HG03095 (cell line): ENCODE data around the gene HSF5.
"Not testable (repeated sequence)": the region's sequence is repeated elsewhere in the genome, so short reads cannot be mapped to it uniquely, and the experiment has no call there.

Experiments
- ATAC-seq: cut with Tn5 transposase; IDR thresholded peaks from one replicate; pipeline ENCODE4 v1.9.1; 2021; ENCODE audit warnings: moderate library complexity; ENCODE audit not compliant: unreplicated experiment

Gene HSF5

DNA sequence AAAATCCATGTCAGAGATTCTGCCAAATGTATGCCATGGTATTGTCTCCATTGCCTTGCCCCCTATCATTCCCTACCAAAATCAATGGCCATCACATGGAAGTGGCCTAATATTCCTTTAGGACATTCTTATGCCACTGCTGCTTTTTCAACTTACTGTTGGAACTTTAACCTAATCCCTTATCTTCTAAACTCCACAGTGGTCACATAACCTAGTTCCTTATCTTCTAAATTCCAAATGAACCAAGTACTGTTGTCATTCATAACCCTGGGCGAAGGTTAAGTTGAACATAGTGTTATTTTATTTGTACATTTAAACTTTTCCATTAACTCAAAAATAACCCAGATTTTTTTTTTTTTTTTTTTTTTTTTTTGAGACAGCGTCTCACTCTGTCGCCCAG lies 3.6 kb downstream of the HSF5 start:
- ATAC-seq, result no peak

DNA sequence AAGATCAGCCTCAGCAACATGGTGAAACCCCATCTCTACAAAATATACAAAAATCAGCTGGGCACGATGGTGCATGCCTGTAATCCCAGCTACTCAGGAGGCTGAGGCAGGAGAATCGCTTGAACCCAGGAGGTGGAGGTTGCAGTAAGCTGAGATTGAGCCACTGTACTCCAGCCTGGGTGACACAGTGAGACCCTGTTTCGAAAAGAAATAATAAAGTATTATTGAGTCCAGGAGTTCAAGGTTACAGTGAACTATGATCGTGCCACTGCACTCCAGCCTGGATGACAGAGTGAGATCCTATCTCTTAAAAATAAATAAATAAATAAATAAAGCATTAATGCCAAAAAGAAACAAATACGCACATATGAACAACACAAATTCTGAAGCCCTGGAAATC lies 6.4 kb downstream of the HSF5 start:
- ATAC-seq, result not testable (repeated sequence)

DNA sequence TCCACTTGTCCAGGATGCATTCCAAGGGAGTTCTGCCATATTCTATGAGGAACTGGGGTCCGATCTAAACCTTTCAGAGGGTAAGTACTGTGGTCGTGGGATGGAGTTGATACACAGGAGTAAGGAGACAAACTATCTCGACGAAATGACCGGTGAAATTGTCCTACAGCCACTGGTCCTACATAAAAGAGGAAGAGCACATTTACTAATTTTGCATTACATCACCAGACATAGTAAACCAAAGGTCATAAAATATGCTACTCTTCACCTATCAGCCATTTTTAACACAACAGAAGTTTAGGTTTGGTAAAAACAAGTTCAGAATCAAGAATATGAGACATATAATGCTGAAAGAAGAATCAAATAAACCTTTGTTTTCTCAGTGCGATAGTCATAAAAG lies 8.1 kb downstream of the HSF5 start:
- ATAC-seq, result no peak

DNA sequence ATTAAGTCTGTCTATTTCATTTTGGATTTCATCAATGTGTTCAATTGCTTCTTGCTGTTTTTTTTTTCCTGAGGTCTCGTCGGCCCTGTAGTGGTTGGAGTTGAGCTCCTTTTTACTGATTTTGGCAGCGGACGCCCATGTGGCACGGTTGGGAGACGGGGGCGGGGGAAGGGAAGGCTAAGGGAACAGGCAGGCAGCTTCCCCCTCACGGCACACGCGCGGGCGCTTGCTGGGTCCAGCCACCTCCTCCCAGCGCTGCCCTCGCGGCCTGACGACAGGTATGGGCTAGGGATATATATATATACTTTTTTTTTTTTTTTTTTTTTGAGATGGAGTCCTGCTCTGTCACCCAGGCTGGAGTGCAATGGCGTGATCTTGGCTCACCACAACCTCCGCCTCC lies 11.4 kb downstream of the HSF5 start:
- ATAC-seq, result no peak

DNA sequence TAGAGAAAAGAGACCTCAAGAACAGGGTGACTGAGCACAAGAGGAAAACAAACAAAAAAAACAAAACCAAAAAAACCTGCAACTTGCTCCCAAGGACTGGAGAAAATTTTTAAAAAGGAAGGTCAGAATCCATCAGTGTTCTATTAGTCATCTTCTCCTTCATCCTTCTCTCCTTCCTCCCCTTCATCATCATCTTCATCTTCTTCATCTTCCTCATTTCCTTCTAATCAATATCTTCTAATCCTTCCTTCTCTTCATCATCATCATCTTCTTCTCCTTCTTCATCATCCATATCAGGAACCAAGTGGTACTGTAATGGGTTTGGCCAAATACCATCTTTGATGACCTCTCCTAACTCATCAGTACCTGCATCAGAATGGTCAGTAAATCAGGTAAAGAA lies 12.2 kb downstream of the HSF5 start:
- ATAC-seq, result no peak

DNA sequence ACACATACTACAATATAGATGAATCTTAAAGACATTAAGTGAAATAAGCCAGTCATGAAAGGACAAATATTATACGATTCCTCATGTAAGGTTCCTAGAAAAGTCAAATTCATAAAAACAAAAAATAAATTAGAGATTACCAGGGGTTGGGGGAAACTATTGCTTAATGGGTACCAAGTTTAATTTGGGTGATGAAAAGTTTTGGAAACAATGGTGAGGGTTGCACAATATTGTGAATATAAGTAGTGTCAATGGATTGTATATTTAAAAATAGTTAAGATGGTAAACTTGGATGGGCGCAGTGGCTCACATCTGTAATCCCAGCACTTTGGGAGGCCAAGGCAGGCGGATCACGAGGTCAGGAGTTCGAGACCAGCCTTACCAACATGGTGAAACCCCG lies 17.9 kb downstream of the HSF5 start:
- no peak for ATAC-seq

DNA sequence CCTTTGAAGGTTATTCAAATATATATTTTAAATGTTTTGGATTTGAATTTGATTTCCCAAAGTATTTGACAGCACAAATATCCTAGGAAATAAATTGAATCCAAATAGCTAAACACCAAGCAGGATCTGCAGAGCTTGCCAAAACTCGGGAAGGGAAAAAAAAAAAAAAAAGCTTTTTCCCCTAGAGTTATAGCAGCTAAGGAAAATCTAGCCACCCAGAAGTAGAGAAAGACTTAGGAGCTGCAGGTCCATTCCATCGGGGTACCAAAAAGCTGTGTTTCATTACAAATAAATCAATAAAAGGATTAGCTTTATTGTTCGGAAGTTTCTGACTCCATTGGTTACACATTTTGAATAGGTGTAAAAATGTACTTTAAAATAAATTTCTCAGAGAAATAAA lies 19.3 kb downstream of the HSF5 start:
- no peak for ATAC-seq

DNA sequence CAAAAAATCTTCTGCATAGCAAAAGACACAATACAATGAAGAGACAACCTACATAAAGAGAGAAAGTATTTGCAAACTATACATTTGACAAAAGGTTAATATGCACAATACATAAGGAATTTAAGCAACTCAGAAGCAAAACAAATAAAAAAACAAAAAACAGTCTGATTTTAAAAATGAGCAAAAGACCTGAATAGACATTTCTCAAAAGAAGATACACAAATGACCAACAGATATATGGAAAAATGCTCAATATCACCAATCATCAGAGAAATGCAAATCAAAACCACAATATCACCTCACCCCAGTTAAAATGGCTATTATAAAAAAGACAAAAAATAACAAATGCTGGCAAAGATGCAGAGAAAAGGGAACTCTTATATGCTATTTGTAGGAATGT lies 32.7 kb downstream of the HSF5 start:
- no peak for ATAC-seq

DNA sequence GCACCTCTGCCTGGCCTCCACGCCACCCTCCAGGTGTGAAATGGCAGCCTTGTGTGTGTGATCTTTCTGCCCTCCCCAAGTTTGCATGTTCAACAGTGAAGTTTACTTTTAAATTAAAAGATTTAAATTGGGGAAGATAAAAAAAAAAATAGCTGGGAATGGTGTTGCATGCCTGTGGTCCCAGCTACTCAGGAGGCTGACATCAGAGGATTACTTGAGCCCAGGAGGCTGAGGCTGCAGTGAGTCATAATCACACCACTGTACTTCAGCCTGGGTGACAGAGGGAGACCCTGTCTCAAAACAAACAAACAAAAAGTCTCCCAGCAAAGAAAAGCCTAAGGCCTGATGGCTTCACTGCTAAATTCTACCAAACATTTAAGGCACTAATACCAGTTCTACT lies 35.5 kb downstream of the HSF5 start:
- no peak for ATAC-seq

DNA sequence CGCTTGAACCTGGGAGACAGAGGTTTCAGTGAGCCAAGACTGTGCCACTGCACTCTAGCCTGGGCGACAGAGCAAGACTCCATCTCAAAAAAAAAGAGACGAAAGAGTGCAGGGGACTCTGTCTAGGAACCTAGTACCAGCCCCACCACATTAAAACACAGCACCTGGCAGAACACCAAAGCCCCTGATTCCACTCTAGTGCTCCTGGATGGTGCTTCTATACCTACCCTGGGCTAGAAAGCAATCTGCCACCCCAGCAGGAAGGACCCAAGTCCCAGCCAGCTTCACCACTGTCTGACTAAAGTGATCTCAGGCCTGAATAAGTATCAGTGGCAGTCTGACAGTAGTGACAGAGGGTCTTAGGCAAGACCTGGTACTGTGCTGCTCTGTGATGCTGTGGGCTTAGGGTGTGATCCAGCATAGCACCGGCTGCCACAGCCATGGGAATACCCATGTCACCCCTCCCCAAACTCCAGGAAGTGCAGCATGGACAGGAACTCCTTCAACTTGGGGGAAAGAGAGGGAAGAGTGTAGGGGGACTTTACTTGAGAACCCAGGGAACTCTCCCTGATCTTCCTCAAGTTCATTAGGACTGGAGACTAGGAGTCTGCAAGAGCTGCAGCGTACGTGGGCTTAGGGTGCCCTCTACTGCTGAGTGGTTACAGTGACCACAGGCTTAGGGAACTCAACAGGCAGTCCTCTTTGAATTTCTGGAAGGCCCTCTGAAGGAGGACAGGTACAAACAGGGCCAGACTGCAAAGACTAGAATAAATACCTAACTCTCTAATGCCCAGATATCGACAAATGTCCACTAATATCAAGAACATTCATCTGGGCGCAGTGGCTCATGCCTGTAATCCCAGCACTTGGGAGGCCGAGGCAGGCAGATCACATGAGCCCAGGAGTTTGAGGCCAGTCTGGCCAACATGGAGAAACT lies 40.9 kb downstream of the HSF5 start:
- no peak for ATAC-seq

DNA sequence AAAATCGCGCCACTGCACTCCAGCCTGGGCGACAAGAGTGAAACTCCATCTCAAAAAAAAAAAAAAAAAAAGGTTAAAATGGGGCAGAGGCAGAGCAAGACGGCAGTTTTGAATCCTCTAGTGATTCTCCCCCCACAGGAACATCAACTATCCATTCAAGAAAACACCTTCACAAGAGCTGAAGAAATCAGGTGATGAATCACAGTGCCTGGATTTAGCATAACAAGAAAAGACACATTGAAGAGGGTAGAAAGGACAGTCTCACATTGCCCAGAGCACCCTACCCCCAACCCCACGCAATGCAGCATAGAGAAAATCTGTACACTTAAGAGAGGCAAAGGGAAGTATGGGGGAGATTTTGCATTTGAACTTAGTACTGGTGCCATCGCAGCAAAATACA lies 42.1 kb downstream of the HSF5 start:
- no peak for ATAC-seq

DNA sequence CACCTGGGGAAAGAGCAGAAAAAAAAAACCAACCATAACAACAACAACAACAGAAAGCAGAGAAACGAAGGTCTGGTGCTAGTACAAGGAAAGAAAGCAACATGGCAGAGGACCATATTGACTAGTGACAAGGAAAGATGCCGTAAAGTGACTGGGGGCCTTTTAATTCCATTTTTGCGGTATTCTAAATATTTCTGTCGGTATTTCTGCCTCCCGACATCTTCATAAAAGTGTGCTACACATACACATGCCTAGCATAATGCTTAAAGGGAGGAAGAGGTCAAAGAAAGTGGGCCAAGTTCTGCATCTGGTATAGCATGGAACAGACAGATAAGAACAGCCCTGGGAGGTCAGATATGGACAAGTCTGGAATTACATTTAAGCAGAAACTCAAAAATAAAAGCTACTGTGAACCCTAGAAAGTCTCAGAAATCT lies 51.4 kb downstream of the HSF5 start:
- no peak for ATAC-seq

DNA sequence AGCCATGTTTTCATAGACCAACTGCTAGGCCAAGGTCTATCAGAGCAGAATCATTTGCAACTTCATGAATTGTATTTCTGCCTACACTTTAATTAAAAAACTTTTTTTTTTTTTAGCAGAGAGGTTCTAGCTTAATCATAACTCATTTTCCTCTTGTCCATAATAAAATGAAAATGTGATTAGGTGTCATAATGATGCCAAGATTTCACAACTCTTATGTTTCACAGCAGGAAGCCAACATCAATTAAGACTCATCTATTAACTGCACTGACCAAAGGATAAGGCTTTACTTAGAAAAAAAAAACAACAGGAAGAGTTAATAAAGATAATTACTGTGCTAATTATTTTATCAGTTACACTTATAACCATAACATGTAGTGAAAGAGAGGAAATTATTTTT lies 52.0 kb downstream of the HSF5 start:
- no peak for ATAC-seq

DNA sequence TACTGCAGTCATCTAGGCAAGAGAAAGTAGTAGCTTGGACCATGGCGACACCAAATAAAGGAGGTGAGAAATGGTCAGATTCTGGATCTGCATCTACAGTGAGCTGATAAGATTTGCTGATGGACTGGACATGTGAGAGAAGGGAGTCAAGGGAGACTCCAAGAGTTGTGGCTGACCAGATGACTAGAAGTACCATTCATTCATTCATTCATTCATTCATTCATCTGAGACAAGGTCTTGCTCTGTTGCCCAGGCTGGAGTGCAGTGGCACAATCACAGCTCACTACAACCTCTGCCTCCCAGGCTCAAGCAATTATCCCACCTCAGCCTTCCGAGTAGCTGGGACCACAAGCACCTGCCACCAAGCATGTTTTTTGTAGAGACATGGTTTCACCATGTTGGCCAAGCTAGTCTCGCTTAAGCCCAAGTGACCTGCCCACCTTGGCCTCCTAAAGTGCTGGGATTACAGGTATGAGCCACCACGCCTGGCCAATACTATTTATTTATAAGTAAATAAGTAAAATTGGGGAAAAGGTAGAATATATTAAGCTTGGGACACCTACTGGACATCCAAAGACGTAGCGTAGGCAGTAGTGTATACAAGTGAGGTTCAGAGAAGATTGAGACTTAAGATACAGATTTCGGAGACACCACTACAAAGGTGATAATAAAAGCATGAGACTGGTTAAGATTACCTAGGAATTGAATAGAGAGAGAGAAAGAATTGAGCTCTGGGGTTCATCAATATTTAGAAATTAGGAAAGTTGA lies 55.2 kb downstream of the HSF5 start:
- no peak for ATAC-seq

DNA sequence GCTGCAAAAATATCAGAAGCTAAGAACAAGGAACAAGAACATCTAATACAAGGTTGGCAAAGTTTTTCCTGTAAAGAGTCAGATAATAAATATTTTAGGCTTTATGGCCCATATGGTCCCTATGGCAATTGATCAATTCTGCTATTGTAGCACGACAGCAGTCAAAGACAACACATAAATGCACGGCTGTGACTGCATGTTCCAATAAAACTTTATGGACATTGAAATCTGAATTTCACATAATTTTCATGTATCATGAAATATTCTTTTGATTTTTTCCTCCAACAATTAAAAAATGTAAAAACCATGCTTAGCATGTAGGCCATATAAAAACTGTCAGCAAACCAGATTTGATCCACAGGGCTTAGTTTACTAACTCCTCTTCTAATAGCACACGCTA lies 60.4 kb downstream of the HSF5 start:
- ATAC-seq, result no peak

DNA sequence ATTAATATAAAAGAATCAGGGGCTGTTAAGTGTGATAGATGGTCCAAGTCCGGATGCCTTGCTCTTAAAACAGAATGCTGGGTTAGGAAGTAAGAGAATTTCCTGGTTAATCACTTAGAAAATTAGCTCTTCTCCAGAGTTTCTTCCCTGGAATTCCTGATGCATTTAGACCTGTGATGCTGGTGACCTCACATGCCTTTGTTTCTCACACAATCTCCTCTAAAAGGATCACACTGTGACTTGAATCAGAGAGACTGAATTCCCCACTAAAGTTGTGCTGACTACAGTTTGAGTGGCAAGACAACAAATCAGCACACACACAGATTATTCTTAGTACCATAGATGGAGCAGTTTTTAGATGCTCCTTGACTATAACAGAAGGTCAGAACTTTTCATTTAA lies 66.5 kb downstream of the HSF5 start:
- ATAC-seq, result no peak

DNA sequence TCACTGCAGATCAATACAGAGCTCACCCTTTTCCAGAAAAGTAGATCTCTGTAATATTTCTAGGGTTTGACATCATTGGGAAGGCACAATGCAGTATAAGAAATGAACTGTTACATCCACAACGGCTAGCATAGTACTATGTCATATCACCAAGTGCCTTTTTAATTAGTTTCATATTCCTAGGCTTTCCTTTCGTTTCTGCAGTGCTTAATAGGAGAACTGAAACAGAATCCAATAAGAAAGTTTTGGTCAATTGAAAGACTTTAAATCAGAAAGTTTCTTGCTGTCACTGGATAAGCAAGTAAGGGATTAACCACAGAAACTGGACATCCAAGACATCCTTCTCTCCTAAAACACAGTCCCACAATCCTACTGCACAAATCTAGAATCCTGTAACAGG lies 67.4 kb downstream of the HSF5 start:
- ATAC-seq, result no peak

DNA sequence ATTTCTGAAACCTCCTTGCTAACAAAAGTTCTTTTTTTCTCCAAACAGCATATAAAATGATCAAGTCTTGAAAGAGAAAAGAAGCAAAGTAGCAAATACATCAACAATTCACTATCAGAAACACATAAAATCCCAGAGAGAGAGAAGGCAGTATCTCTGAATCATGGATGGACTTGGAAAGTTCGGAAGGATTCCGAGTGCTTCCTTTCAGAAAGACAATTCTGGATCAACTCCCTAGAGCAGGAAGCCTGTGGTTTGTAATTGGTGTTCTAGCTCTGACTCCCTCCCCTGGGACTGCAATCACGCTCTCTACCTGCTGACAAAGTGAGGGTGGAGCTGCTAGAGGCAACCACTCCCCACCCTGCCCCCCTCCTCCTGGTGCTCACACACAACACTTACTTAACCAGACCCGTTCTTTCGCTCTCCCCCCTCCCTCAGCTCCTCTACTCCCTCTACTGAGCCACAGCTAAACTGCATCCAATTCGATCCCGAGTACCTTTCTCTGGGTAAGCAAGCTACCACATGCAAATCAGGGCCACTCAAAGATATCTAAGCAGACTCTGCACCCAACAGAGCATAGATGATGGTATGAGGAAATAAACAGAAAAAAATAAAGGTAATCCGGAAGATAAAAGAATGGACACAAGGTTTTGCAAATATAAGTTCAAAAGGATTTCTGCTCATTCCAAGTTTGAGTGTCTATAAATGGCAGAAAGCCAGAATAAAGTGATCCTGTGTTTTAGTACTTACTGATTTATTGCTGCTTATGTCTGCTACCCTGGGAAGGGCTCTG lies 70.7 kb downstream of the HSF5 start, which contains the start of gene RNF43:
Gene RNF43 (minus strand): TSS at position 235 of the 793 bp plus-strand sequence. CDS start 1,957 bp downstream, outside the sequence.
- peak; percentile 93 for ATAC-seq

DNA sequence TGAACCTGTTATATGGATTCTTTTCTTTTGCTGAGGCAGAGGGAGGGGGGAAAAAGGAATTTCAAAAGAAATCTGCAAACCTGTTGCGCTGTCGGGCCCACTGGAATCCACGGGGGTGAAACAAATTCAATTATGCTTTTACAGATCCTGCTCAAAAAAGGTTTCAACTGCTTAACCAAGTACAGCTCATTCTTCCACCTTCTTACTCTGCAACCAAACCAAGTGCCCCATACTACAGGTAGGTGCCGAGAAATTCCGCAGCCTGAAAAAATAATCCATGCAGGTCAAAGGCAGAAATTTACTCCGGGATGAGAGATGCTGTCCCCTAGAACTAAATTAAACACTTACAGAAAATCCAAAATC lies 71.3 kb downstream of the HSF5 start:
- no peak for ATAC-seq

DNA sequence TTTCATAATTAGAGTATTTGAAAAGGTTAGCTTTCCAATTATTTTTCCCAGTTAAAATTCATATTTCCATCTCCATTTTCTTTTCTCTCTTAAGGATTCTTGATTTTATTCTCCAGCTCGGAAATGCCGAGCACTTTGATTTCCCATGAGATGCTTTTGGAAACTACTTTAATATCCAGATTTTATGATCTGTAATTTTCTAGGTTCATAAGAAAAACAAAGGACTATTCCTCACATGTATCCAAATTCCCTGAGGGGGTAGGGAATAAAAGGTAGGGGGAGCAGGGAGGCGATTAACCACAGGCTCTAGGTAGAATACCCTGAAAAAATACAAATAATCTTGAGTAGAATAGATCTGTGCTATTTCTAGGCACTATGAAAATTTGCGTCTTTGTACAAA lies 71.8 kb downstream of the HSF5 start:
- no peak for ATAC-seq

DNA sequence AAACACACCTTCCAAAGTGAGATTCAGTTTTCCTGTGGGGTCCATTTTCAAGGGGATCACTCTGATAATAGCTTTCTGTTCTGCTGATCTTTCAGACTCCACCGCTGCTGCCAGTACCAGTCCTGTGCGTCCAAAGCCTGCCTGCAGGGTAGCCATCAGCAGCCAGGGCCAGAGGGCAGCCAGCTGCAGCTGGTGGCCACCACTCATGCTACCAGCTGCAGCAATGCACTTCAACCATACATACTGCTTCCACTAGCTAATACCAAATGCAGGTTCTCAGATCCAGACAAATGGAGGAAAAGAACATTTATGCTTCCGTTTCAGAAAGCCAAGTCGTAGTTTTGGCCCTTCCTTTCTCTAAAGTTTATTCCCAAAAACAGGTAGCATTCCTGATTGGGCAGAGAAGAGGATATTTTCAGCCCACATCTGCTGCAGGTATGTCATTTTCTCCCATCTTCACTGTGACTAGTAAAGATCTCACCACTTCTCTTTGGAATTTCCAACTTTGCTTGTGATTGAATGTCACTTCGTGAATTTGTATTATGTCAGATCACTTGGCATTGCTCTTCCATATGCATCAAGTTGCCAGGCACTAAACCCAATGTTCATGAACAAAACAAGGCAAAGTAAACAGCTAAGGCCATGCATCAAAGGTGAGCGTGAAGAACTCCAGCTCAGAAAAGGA lies 72.7 kb downstream of the HSF5 start:
- ATAC-seq, result no peak
